SK-N-SH (cell line): ENCODE results near the gene SYNPO2. TPM values are rescaled to one million over a fixed set of nuclear protein-coding genes. Genes with fewer than 3 reads are reported as not detected.
"Not testable (repeated sequence)": the region's sequence is repeated elsewhere in the genome, so short reads cannot be mapped to it uniquely, and the experiment has no call there.

ENCODE experiments used
- CTCF ChIA-PET: fragments of 300-600, 350-600 bp; formaldehyde crosslinking; extraction: SDS; loops from one replicate; lab custom pipeline; 2021; lab: Yijun Ruan, JAX
- POLR2A ChIA-PET: fragments of 350-600 bp; sonication (Branson Sonifier 250); formaldehyde crosslinking; extraction: SDS; loops from one replicate; lab custom pipeline; 2020; ENCODE audit warnings: antibody characterized with exemption, inconsistent platforms; lab: Yijun Ruan, JAX
- DNase-seq: peaks from one replicate; pipeline ENCODE4 v3.0.0; 2012
- H2AFZ ChIP-seq: fragments of 200-600 bp; sonication (generic); 2 replicates; pipeline ENCODE4 v1.8.1; 2016; ENCODE audit warnings: antibody characterized with exemption, mild to moderate bottlenecking, low read depth
- H3F3A ChIP-seq: fragments of 200-600 bp; sonication (generic); replicated peaks from 2 replicates; pipeline ENCODE3; 2016; ENCODE audit warnings: antibody characterized with exemption, mild to moderate bottlenecking; ENCODE audit not compliant: insufficient read depth
- H3K27ac ChIP-seq, 2 experiments: fragments of 200-500 bp in 1 of 2; fragments of 200-600 bp in 1 of 2; sonication (Bioruptor generic) in 1 of 2; sonication (generic), shearing (Covaris generic) in 1 of 2; 2 replicates each; pipeline versions ENCODE4 v1.5.1 to v1.6.1; 2014 to 2016; ENCODE audit warnings: low read depth in 2 of 2, inconsistent platforms in 1 of 2, low read length in 1 of 2, mild to moderate bottlenecking in 1 of 2, mixed read lengths in 1 of 2
- H3K27me3 ChIP-seq: fragments of 200-600 bp; sonication (generic), shearing (Covaris generic); 2 replicates; pipeline ENCODE4 v1.6.1; 2016; ENCODE audit warnings: mixed run types; ENCODE audit not compliant: insufficient read depth
- H3K36me3 ChIP-seq, 2 experiments: fragments of 200-500 bp in 1 of 2; fragments of 200-600 bp in 1 of 2; sonication (Bioruptor generic) in 1 of 2; sonication (generic) in 1 of 2; replicated peaks in 1 of 2; 2 replicates each; pipeline versions ENCODE3 to v1.5.1; 2014 to 2016; ENCODE audit warnings: low read length in 1 of 2, mild to moderate bottlenecking in 1 of 2; ENCODE audit not compliant: insufficient read depth in 2 of 2, control insufficient read depth in 1 of 2
- H3K4me1 ChIP-seq, 2 experiments: fragments of 200-500 bp in 1 of 2; fragments of 200-600 bp in 1 of 2; sonication (Bioruptor generic) in 1 of 2; sonication (generic), shearing (Covaris generic) in 1 of 2; 2 replicates each; pipeline versions ENCODE4 v1.5.1 to v1.6.1; 2014 to 2016; ENCODE audit warnings: low read depth in 1 of 2, low read length in 1 of 2, mixed run types in 1 of 2; ENCODE audit not compliant: insufficient read depth in 2 of 2, control insufficient read depth in 1 of 2
- H3K4me2 ChIP-seq: fragments of 200-600 bp; sonication (generic), shearing (Covaris generic); 2 replicates; pipeline ENCODE4 v1.6.1; 2017; ENCODE audit warnings: mixed run types
- H3K4me3 ChIP-seq, 2 experiments: fragments of 200-500 bp in 1 of 2; fragments of 200-600 bp in 1 of 2; sonication (Bioruptor generic) in 1 of 2; sonication (generic), shearing (Covaris generic) in 1 of 2; 2 replicates each; pipeline versions ENCODE4 v1.5.1 to v1.8.1; 2014 to 2016; ENCODE audit warnings: low read depth in 2 of 2, inconsistent platforms in 1 of 2, low read length in 1 of 2, mild to moderate bottlenecking in 1 of 2, mixed read lengths in 1 of 2, moderate library complexity in 1 of 2
- H3K79me2 ChIP-seq: fragments of 200-600 bp; sonication (generic); 2 replicates; pipeline ENCODE4 v1.8.1; 2017; ENCODE audit warnings: mild to moderate bottlenecking; ENCODE audit not compliant: insufficient read depth
- H3K9ac ChIP-seq: fragments of 200-600 bp; sonication (generic); 2 replicates; pipeline ENCODE4 v1.6.1; 2017; ENCODE audit warnings: mixed run types
- H3K9me2 ChIP-seq: fragments of 200-600 bp; sonication (generic); 2 replicates; pipeline ENCODE4 v1.6.1; 2017; ENCODE audit warnings: mixed run types
- H3K9me3 ChIP-seq: fragments of 200-600 bp; sonication (generic); 2 replicates; pipeline ENCODE4 v1.6.1; 2017; ENCODE audit warnings: mixed run types, mild to moderate bottlenecking, moderate library complexity
- H4K20me1 ChIP-seq: fragments of 200-600 bp; sonication (generic); 2 replicates; pipeline ENCODE4 v1.6.1; 2017; ENCODE audit warnings: mild to moderate bottlenecking, mixed run types; ENCODE audit not compliant: insufficient read depth
- GATA2 ChIP-seq: sonication (generic); formaldehyde crosslinking; IDR thresholded peaks from 2 replicates; pipeline ENCODE4 v1.5.0; 2020; ENCODE audit warnings: mild to moderate bottlenecking, missing genetic modification reagents
- MEF2A ChIP-seq: IDR thresholded peaks from 2 replicates; pipeline ENCODE4 v1.4.0; 2012; ENCODE audit warnings: low read depth, borderline replicate concordance
- NRF1 ChIP-seq: IDR thresholded peaks from 2 replicates; pipeline ENCODE4 v1.6.1; 2012; ENCODE audit warnings: low read depth, mild to moderate bottlenecking, low read length
- RCOR1 ChIP-seq: fragments of 150-350 bp; IDR thresholded peaks from 2 replicates; pipeline ENCODE4 v1.6.1; 2017; ENCODE audit warnings: antibody characterized with exemption, low read length
- SMC3 ChIP-seq: IDR thresholded peaks from 2 replicates; pipeline ENCODE4 v1.6.1; 2012; ENCODE audit warnings: low read depth, low read length, improper control_type of control experiment
- TAF1 ChIP-seq: IDR thresholded peaks from 2 replicates; pipeline ENCODE4 v1.6.1; 2012; ENCODE audit warnings: low read depth, mild to moderate bottlenecking, low read length, moderate library complexity, borderline replicate concordance
- TCF12 ChIP-seq: IDR thresholded peaks from 2 replicates; pipeline ENCODE4 v1.4.0; 2012
- WGBS: methylation state at CpG from one replicate; pipeline ENCODE4 v1.1.6; 2017; ENCODE audit warnings: low lambda C conversion rate; 5-methylcytosine and 5-hydroxymethylcytosine counted together
- polyA plus RNA-seq, 3 experiments: library from polyadenylated mRNA; depleted of rRNA; stranded (reverse); fragments of >200 nt; gene quantifications; 2 replicates each; pipeline ENCODE4 v1.2.3, GENCODE V29; 2012
- TF ChIP-seq, protein P1 (sequence below): IDR thresholded peaks from 2 replicates; pipeline ENCODE4 v1.4.0; 2012; ENCODE audit warnings: low read depth, borderline replicate concordance
- TF ChIP-seq, protein P2 (sequence below): IDR thresholded peaks from 2 replicates; pipeline ENCODE4 v1.4.0; 2012; ENCODE audit warnings: low read depth, borderline replicate concordance
- TF ChIP-seq, protein P3 (sequence below): fragments of 200-600 bp; sonication (generic); IDR thresholded peaks from 2 replicates; pipeline ENCODE4 v1.6.1; 2017; ENCODE audit warnings: antibody characterized with exemption, mild to moderate bottlenecking, moderate library complexity

SYNPO2 gene
- polyA plus RNA-seq, 1 of the 3 experiments (the other 2 are of a cell fraction): 7.2 TPM

DNA sequence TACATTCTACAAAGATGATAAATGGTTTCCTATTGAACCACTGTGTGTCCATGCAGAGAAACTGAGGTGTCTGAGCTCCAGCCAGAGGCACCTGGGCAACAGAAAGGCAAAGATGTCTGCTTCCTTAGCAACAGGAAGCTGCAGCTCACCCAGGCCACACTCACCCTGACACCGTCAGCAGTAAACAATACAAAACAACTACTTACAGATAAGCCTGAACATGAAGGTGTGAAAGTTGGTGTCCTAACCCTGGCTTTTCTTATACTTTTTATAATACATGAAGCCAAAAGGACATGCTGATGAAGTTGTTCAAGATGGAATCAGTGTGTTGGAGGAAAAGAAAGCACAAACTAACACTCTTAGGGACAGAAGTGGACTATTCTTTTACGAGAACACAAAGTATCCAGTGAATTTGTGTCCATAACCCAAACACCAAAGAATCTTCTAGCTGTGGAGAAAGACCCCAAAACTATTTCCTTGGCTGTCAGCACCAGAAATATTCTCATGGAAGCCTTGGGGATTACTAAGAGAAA, 117.3 kb downstream of the SYNPO2 start:
- no peaks in the 10 kb centered on the region for H3K9me2 ChIP-seq
- DNase-seq: no peak
- H2AFZ ChIP-seq: no peak overlapping the region
- WGBS: 93% methylated on average over 2 of the region's 2 CpGs
- H3K36me3 ChIP-seq: peaks cover 0 to 11% of the 10 kb centered on the region in 2 experiments
- no peak overlapping the region; a peak in 1 of 4 replicates for H3K27ac ChIP-seq
- POLR2A ChIA-PET: no interaction called here
- no peak overlapping the region for H3K9ac ChIP-seq
- peaks cover 0 to 2% of the 10 kb centered on the region in 2 experiments; a peak in 1 of 4 replicates for H3K4me1 ChIP-seq
- no peak overlapping the region for H3K4me3 ChIP-seq
- H4K20me1 ChIP-seq: no peaks in the 10 kb centered on the region; the same call in 1 of the 2 replicates
- H3F3A ChIP-seq: peaks cover 3% of the 10 kb centered on the region
- H3K27me3 ChIP-seq: no peaks in the 10 kb centered on the region
- no peaks in the 10 kb centered on the region for H3K79me2 ChIP-seq
- CTCF ChIA-PET: interaction anchor here (1.0 kb wide), 1 partner anchor 12 kb away, joined by 3 read pairs; no protein-coding TSS in a partner anchor
- H3K4me2 ChIP-seq: no peak overlapping the region
- TF ChIP-seq, protein P1, sequence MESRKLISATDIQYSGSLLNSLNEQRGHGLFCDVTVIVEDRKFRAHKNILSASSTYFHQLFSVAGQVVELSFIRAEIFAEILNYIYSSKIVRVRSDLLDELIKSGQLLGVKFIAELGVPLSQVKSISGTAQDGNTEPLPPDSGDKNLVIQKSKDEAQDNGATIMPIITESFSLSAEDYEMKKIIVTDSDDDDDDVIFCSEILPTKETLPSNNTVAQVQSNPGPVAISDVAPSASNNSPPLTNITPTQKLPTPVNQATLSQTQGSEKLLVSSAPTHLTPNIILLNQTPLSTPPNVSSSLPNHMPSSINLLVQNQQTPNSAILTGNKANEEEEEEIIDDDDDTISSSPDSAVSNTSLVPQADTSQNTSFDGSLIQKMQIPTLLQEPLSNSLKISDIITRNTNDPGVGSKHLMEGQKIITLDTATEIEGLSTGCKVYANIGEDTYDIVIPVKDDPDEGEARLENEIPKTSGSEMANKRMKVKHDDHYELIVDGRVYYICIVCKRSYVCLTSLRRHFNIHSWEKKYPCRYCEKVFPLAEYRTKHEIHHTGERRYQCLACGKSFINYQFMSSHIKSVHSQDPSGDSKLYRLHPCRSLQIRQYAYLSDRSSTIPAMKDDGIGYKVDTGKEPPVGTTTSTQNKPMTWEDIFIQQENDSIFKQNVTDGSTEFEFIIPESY: no peak
- TF ChIP-seq, protein P2, sequence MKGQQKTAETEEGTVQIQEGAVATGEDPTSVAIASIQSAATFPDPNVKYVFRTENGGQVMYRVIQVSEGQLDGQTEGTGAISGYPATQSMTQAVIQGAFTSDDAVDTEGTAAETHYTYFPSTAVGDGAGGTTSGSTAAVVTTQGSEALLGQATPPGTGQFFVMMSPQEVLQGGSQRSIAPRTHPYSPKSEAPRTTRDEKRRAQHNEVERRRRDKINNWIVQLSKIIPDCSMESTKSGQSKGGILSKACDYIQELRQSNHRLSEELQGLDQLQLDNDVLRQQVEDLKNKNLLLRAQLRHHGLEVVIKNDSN: no peak
- no peak for TF ChIP-seq SMC3
- H3K9me3 ChIP-seq: no peaks in the 10 kb centered on the region

DNA sequence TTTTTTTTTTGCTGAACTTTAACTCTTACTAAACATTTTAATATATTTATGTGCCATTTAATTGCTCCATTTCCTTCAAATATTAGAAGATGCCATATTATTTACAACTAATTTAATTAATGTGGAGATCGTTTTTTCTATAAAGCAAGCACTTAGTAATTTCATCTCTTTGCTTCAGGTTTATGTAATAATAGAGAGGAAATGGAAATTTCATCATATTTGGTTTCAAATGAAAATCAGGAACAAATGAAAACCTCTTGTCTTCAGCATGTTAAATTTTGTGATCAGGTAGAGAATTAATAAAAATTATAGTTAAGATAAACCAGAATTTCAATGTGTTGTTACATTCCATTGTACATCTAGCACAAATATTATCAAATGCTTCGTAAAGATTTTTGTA, 120.1 kb downstream of the SYNPO2 start:
- Histone ChIP-seq H3K27me3 (no peaks in the 10 kb centered on the region), H3K9me2 (no peaks in the 10 kb centered on the region), H3K9ac (no peak overlapping the region), H3K4me1 (peaks cover 0 to 2% of the 10 kb centered on the region in 2 experiments; a peak in 1 of 4 replicates), H3K79me2 (no peaks in the 10 kb centered on the region), H4K20me1 (no peaks in the 10 kb centered on the region; the same call in 1 of the 2 replicates), H3K36me3 (peaks cover 0 to 8% of the 10 kb centered on the region in 2 experiments), H3F3A (peaks cover 3% of the 10 kb centered on the region), H3K27ac (no peak overlapping the region), H3K9me3 (no peaks in the 10 kb centered on the region), H3K4me3 (no peak overlapping the region), H2AFZ (no peak overlapping the region), H3K4me2 (no peak overlapping the region)
- POLR2A ChIA-PET: no interaction called here
- CTCF ChIA-PET: interaction anchor here (0.6 to 1.5 kb wide), 5 partner anchors 10 to 291 kb away, joined by 3 to 5 read pairs (median 4); a partner anchor contains a TSS
- 76% methylated on average over 2 of the region's 2 CpGs for WGBS
- TF ChIP-seq TAF1 (no peak), GATA2 (CRISPR knock-in tag) (no peak), RCOR1 (no peak), NRF1 (no peak), MEF2A (no peak), TCF12 (no peak)
- TF ChIP-seq, protein P3, sequence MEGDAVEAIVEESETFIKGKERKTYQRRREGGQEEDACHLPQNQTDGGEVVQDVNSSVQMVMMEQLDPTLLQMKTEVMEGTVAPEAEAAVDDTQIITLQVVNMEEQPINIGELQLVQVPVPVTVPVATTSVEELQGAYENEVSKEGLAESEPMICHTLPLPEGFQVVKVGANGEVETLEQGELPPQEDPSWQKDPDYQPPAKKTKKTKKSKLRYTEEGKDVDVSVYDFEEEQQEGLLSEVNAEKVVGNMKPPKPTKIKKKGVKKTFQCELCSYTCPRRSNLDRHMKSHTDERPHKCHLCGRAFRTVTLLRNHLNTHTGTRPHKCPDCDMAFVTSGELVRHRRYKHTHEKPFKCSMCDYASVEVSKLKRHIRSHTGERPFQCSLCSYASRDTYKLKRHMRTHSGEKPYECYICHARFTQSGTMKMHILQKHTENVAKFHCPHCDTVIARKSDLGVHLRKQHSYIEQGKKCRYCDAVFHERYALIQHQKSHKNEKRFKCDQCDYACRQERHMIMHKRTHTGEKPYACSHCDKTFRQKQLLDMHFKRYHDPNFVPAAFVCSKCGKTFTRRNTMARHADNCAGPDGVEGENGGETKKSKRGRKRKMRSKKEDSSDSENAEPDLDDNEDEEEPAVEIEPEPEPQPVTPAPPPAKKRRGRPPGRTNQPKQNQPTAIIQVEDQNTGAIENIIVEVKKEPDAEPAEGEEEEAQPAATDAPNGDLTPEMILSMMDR: no peak
- TF ChIP-seq, protein P2: no peak
- DNase-seq: no peak

DNA sequence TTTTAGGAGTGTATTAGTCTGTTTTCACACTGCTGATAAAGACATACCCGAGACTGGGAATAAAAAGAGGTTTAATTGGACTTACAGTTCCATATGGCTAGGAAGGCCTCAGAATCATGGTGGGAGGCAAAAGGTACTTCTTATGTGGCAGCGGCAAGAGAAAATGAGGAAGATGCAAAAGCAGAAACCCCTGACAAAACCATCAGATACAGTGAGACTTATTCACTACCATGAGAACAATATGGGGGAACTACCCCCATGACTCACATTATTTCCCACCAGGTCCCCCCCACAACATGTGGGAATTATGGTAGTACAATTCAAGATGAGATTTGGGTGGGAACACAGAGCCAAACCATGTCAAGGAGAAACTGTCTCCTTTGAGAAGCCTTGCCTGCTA, 121.6 kb downstream of the SYNPO2 start:
- H3K4me3 ChIP-seq, H3K27ac ChIP-seq, H3K36me3 ChIP-seq, DNase-seq, POLR2A ChIA-PET, H3K9me3 ChIP-seq, H3K79me2 ChIP-seq, H3F3A ChIP-seq, H3K9ac ChIP-seq, H2AFZ ChIP-seq, H3K9me2 ChIP-seq, H3K4me2 ChIP-seq, H4K20me1 ChIP-seq, H3K27me3 ChIP-seq, H3K4me1 ChIP-seq: not testable (repeated sequence)
- CTCF ChIA-PET: interaction anchor here (0.8 kb wide), 1 partner anchor 29 kb away, joined by 4 read pairs; no protein-coding TSS in a partner anchor
- WGBS: 90% methylated on average over 2 of the region's 2 CpGs
